ENCODE results near the gene TATDN2. TPM values are rescaled to one million over a fixed set of nuclear protein-coding genes. Genes with fewer than 3 reads are reported as not detected.

TATDN2 gene
- polyA plus RNA-seq, 1 donor = 27.4 TPM

GRCh38 chr3:10235551-10235950 lies 12.7 kb upstream of the TATDN2 start:
- no CpG with 5 or more reads among the region's 6 CpGs for WGBS (ENCODE audit: insufficient coverage, low lambda C conversion rate)
- H3K27me3 ChIP-seq (ENCODE audit: control insufficient read depth, insufficient read depth, low read length) = no peaks in the 10 kb centered on the region
- no peaks in the 10 kb centered on the region for H3K4me1 ChIP-seq (ENCODE audit: control insufficient read depth, insufficient read depth, low read length)
- H3K27ac ChIP-seq (ENCODE audit: low read length) = no peak overlapping the region
- peaks cover 5% of the 10 kb centered on the region for H3K36me3 ChIP-seq (ENCODE audit: control insufficient read depth, insufficient read depth, low read length)
- DNase-seq = no peak
- no peak overlapping the region for H3K4me3 ChIP-seq (ENCODE audit: low read length)
- no peaks in the 10 kb centered on the region for H3K9me3 ChIP-seq (ENCODE audit: control insufficient read depth, low read depth, low read length)

- peaks cover 5% of the 10 kb centered on the region for H3K36me3 ChIP-seq (ENCODE audit: control insufficient read depth, insufficient read depth, low read length)
- WGBS (ENCODE audit: insufficient coverage, low lambda C conversion rate) = no CpG with 5 or more reads among the region's 15 CpGs
These were observed 9.7 kb upstream of the TATDN2 start for GRCh38 chr3:10238345-10239183.

DNA sequence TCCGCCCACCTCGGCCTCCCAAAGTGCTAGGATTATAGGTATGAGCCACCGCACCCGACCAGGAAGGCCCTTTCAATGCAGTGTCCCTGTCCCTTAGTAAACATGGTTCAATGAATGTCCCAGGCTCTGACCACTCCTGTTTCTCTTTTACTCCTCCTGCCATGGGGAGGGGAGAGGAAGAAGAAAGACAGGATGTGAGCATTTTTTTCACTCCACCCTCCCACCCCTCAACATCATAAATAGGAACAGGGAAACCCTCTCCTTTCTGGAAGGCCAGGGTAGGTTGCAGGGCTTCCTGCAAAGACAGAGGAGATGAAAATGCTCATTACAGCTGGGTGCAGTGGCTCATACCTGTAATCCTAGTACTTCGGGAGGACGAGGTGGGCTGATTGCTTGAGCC lies 7.5 kb upstream of the TATDN2 start:
- Histone ChIP-seq H3K36me3 (ENCODE audit: control insufficient read depth, insufficient read depth, low read length) (peaks cover 1% of the 10 kb centered on the region), H3K4me3 (ENCODE audit: low read length) (no peak overlapping the region), H3K9me3 (ENCODE audit: control insufficient read depth, low read depth, low read length) (no peaks in the 10 kb centered on the region), H3K27me3 (ENCODE audit: control insufficient read depth, insufficient read depth, low read length) (no peaks in the 10 kb centered on the region), H3K4me1 (ENCODE audit: control insufficient read depth, insufficient read depth, low read length) (no peaks in the 10 kb centered on the region), H3K27ac (ENCODE audit: low read length) (no peak overlapping the region)
- DNase-seq = no peak
- no CpG with 5 or more reads among the region's 6 CpGs for WGBS (ENCODE audit: insufficient coverage, low lambda C conversion rate)

More at GRCh38 chr3:10238345-10239183, 9.7 kb upstream of the TATDN2 start:
- no peak overlapping the region for H3K27ac ChIP-seq (ENCODE audit: low read length)
- H3K4me1 ChIP-seq (ENCODE audit: control insufficient read depth, insufficient read depth, low read length) = no peaks in the 10 kb centered on the region
- no peak for DNase-seq
- H3K4me3 ChIP-seq (ENCODE audit: low read length) = no peak overlapping the region
- no peaks in the 10 kb centered on the region for H3K9me3 ChIP-seq (ENCODE audit: control insufficient read depth, low read depth, low read length)
- H3K27me3 ChIP-seq (ENCODE audit: control insufficient read depth, insufficient read depth, low read length) = no peaks in the 10 kb centered on the region

DNA sequence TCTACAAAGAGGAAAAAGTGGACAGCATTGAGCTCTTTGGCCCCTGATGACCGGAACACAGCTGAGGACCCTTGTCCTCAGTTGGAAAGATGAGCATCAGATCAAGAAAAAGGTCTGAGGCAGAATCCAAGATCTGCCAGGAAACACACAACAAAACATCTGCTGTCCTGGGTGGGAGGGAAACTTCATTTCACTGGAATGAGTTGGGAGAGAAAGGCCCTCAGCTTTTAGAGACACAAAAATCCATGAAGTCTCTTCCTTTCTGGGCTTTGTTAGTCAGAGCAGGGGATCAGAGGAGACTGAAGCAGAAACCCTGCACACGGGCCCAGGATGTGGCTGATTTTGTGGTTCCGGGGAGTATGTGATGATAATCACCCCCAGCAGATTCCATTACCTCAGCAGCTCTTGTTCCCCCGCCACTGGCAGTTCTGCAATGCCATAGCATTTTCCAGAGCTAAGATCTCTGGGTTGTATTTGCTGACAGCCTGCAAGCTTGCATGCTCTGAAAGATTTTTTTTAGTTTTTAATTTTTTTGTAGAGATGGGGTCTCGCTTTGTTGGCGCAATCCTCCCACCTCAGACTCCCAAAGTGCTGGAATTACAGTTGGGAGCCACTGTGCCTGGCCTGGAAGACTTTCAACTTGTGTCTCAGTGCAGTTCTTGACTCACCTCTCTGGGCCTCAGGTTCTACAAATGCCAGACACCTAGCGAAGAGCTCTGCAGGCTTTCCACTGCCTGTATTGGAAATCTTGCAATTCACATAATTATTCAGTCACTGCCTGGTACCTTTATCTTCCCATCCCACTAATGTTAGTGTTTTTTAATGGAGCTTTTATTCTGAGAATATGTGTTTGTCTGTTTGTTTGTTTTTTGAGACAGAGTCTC lies 5.8 kb upstream of the TATDN2 start:
- H3K27ac ChIP-seq (ENCODE audit: low read length) = no peak overlapping the region

GRCh38 chr3:10244009-10244408 lies 4.2 kb upstream of the TATDN2 start:
- H3K27me3 ChIP-seq (ENCODE audit: control insufficient read depth, insufficient read depth, low read length) = no peaks in the 10 kb centered on the region
- H3K36me3 ChIP-seq (ENCODE audit: control insufficient read depth, insufficient read depth, low read length) = no peaks in the 10 kb centered on the region
- no CpG with 5 or more reads among the region's 3 CpGs for WGBS (ENCODE audit: insufficient coverage, low lambda C conversion rate)
- no peaks in the 10 kb centered on the region for H3K9me3 ChIP-seq (ENCODE audit: control insufficient read depth, low read depth, low read length)
- no peaks in the 10 kb centered on the region for H3K4me1 ChIP-seq (ENCODE audit: control insufficient read depth, insufficient read depth, low read length)
- no peak overlapping the region for H3K27ac ChIP-seq (ENCODE audit: low read length)
- DNase-seq = no peak
- H3K4me3 ChIP-seq (ENCODE audit: low read length) = no peak overlapping the region

More for the DNA sequence above, 5.8 kb upstream of the TATDN2 start:
- Histone ChIP-seq H3K36me3 (ENCODE audit: control insufficient read depth, insufficient read depth, low read length) (no peaks in the 10 kb centered on the region), H3K27me3 (ENCODE audit: control insufficient read depth, insufficient read depth, low read length) (no peaks in the 10 kb centered on the region), H3K4me1 (ENCODE audit: control insufficient read depth, insufficient read depth, low read length) (no peaks in the 10 kb centered on the region), H3K9me3 (ENCODE audit: control insufficient read depth, low read depth, low read length) (no peaks in the 10 kb centered on the region), H3K4me3 (ENCODE audit: low read length) (no peak overlapping the region)
- DNase-seq = no peak
- no CpG with 5 or more reads among the region's 7 CpGs for WGBS (ENCODE audit: insufficient coverage, low lambda C conversion rate)

DNA sequence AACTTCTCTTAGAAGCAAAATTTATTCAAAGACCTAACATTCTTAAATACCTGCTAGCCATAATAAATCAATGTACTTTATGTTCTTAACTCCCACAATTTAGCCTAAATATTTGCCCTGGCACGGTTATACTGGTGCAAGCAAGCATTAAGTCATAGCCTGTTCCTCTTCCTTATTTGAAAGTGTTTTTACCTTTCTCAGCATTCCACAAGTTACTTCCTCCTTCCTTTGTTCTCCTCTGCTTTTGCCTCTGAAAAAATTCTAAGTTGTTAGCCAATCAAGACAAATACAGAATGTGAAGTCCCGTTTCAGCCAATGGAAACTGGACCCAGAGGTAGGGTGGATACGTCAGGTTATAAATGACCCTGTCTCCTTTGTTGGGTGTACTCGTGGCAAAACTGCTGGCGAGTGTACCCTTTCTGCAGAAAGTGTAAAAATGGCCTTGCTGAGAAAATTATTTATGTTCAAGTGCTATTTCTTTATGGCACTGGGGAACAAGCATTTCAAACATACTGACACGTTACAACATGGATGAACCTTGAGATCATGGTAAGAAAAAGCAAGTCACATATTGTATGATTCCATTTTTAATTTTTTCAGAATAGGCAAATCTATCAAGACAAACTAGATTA lies 3.1 kb upstream of the TATDN2 start:
- no peak for DNase-seq
- H3K4me3 ChIP-seq (ENCODE audit: low read length) = no peak overlapping the region
- 100% methylated on average over 2 of the region's 6 CpGs for WGBS (ENCODE audit: insufficient coverage, low lambda C conversion rate)
- H3K27ac ChIP-seq (ENCODE audit: low read length) = no peak overlapping the region
- H3K27me3 ChIP-seq (ENCODE audit: control insufficient read depth, insufficient read depth, low read length) = no peaks in the 10 kb centered on the region
- no peaks in the 10 kb centered on the region for H3K9me3 ChIP-seq (ENCODE audit: control insufficient read depth, low read depth, low read length)
- H3K36me3 ChIP-seq (ENCODE audit: control insufficient read depth, insufficient read depth, low read length) = no peaks in the 10 kb centered on the region
- H3K4me1 ChIP-seq (ENCODE audit: control insufficient read depth, insufficient read depth, low read length) = no peaks in the 10 kb centered on the region

DNA sequence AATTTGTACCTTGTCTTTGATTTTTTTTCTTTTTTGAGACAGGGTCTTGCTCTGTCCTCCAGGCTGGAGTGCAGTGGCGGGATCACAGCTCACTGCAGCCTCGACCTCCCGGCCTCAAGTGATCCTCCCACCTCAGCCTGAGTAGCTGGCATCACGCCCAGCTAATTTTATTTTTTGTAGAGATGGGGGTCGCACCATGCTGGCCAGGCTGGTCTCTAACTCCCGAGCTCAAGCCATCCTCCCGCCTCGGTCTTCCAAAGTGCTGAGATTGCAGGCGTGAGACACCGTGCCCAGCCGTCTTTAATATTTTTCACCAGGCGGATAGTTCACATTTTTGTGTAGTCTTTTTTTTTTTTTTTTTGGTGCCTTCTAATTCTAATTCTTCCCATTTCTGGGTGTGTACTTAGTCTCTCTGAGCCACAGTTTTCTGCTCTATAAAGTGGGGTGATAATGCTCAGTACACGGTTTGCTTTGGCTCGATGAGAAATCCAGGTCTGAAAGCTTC lies 528 bp upstream of the TATDN2 start:
- Histone ChIP-seq H3K4me1 (ENCODE audit: control insufficient read depth, insufficient read depth, low read length) (peaks cover 6% of the 10 kb centered on the region), H3K9me3 (ENCODE audit: control insufficient read depth, low read depth, low read length) (no peaks in the 10 kb centered on the region), H3K4me3 (ENCODE audit: low read length) (peak overlapping the region; percentile 28), H3K27me3 (ENCODE audit: control insufficient read depth, insufficient read depth, low read length) (no peaks in the 10 kb centered on the region), H3K36me3 (ENCODE audit: control insufficient read depth, insufficient read depth, low read length) (peaks cover 7% of the 10 kb centered on the region), H3K27ac (ENCODE audit: low read length) (no peak overlapping the region)
- 83% methylated on average over 3 of the region's 14 CpGs for WGBS (ENCODE audit: insufficient coverage, low lambda C conversion rate)
- DNase-seq = peak in 1 of 2 donors; percentile 9

DNA sequence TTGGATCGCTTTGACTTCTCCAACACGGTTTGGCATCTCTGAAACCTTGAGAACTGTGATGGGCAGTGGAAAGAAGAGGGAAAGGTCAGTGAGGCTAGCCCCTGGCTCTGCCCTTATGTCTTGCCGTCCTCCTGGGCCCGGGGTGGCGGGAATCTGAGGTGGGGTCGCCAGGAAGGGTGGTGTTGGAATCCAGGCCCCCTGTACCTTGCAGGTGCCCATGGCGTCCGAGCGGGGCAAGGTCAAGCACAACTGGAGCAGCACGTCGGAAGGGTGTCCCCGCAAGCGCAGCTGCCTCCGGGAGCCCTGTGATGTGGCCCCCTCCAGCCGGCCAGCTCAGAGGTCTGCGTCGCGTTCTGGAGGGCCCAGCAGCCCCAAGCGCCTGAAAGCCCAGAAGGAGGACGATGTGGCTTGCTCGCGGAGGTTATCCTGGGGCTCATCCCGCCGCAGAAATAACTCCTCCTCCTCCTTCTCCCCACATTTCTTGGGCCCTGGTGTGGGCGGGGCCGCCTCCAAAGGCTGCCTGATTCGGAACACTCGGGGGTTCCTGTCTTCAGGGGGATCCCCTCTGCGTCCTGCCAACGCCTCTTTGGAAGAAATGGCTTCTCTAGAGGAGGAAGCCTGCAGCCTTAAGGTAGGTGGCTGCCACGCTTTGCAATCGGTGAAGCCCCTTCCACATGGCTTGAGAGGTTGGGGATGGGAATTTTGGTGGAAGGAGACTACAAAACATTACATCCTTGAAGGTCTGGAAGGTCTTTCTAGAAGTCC lies 907 bp downstream of the TATDN2 start:
- Histone ChIP-seq H3K4me1 (ENCODE audit: control insufficient read depth, insufficient read depth, low read length) (peaks cover 6% of the 10 kb centered on the region), H3K27me3 (ENCODE audit: control insufficient read depth, insufficient read depth, low read length) (no peaks in the 10 kb centered on the region), H3K9me3 (ENCODE audit: control insufficient read depth, low read depth, low read length) (no peaks in the 10 kb centered on the region), H3K4me3 (ENCODE audit: low read length) (peak overlapping the region; percentile 85), H3K27ac (ENCODE audit: low read length) (peak overlapping the region; percentile 40), H3K36me3 (ENCODE audit: control insufficient read depth, insufficient read depth, low read length) (peaks cover 18% of the 10 kb centered on the region)
- no CpG with 5 or more reads among the region's 32 CpGs for WGBS (ENCODE audit: insufficient coverage, low lambda C conversion rate)
- DNase-seq = peak; percentile 21 to 44

DNA sequence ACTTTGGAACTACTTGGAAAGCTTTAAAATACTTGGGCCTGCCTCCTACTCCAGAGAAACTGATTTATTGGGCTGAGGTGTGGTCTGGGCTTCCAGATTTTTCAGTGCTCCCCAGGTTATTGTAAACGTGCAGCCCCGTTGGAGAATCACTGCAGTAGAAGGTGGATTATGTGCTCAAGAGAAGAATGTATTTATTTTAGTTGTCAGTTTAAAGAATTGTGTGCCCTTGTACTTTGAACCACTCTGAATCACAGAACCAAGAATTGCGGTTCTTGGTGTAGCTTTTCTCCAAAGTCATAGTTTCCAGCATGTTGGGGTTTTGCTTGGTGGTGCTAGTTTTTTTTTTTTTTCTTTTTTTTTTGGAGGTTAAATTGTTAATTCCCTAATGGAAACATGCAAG lies 1.6 kb downstream of the TATDN2 start:
- 0% methylated on average over 1 of the region's 3 CpGs for WGBS (ENCODE audit: insufficient coverage, low lambda C conversion rate)
- H3K27ac ChIP-seq (ENCODE audit: low read length) = peak overlapping the region; percentile 40
- DNase-seq = no peak
- peaks cover 6% of the 10 kb centered on the region for H3K4me1 ChIP-seq (ENCODE audit: control insufficient read depth, insufficient read depth, low read length)
- no peaks in the 10 kb centered on the region for H3K27me3 ChIP-seq (ENCODE audit: control insufficient read depth, insufficient read depth, low read length)
- no peaks in the 10 kb centered on the region for H3K9me3 ChIP-seq (ENCODE audit: control insufficient read depth, low read depth, low read length)
- H3K36me3 ChIP-seq (ENCODE audit: control insufficient read depth, insufficient read depth, low read length) = peaks cover 22% of the 10 kb centered on the region
- H3K4me3 ChIP-seq (ENCODE audit: low read length) = peak overlapping the region; percentile 85
